ENCODE measurements around the gene RGCC.

The RGCC gene

GRCh38 chr13:41487222-41487621 lies 29.9 kb downstream of the RGCC start:
- TF ChIP-seq CTCF (IDR thresholded peaks at IDR 0.05; ENCODE audit: extremely low read depth, insufficient read depth, missing control alignments), result no peak
- no peak for DNase-seq (ENCODE audit: low spot score)
- in situ Hi-C loops (cut with MboI; ENCODE audit: low pct_unique_long_range_greater_than_20kb, low sequenced_read_pairs, unreplicated experiment), result no loop called here

GRCh38 chr13:41488124-41488523 lies 30.8 kb downstream of the RGCC start:
- no peak for TF ChIP-seq CTCF (IDR thresholded peaks at IDR 0.05; ENCODE audit: extremely low read depth, insufficient read depth, missing control alignments)
- in situ Hi-C loops (cut with MboI; ENCODE audit: low pct_unique_long_range_greater_than_20kb, low sequenced_read_pairs, unreplicated experiment), result no loop called here
- DNase-seq (ENCODE audit: low spot score), result no peak

GRCh38 chr13:41490371-41491015 lies 33.1 kb downstream of the RGCC start:
- in situ Hi-C loops (cut with MboI; ENCODE audit: low pct_unique_long_range_greater_than_20kb, low sequenced_read_pairs, unreplicated experiment), result no loop called here
- no peak for TF ChIP-seq CTCF (IDR thresholded peaks at IDR 0.05; ENCODE audit: extremely low read depth, insufficient read depth, missing control alignments)

GRCh38 chr13:41491436-41491835 lies 34.1 kb downstream of the RGCC start:
- in situ Hi-C loops (cut with MboI; ENCODE audit: low pct_unique_long_range_greater_than_20kb, low sequenced_read_pairs, unreplicated experiment), result no loop called here
- no peak for TF ChIP-seq CTCF (IDR thresholded peaks at IDR 0.05; ENCODE audit: extremely low read depth, insufficient read depth, missing control alignments)
- DNase-seq (ENCODE audit: low spot score), result no peak

More at GRCh38 chr13:41490371-41491015, 33.1 kb downstream of the RGCC start:
- DNase-seq (ENCODE audit: low spot score), result no peak

GRCh38 chr13:41492432-41493260 lies 35.3 kb downstream of the RGCC start:
- DNase-seq (ENCODE audit: low spot score), result no peak
- no peak for TF ChIP-seq CTCF (IDR thresholded peaks at IDR 0.05; ENCODE audit: extremely low read depth, insufficient read depth, missing control alignments)
- in situ Hi-C loops (cut with MboI; ENCODE audit: low pct_unique_long_range_greater_than_20kb, low sequenced_read_pairs, unreplicated experiment), result no loop called here

GRCh38 chr13:41494202-41494601 lies 36.9 kb downstream of the RGCC start:
- in situ Hi-C loops (cut with MboI; ENCODE audit: low pct_unique_long_range_greater_than_20kb, low sequenced_read_pairs, unreplicated experiment), result no loop called here
- no peak for DNase-seq (ENCODE audit: low spot score)
- TF ChIP-seq CTCF (IDR thresholded peaks at IDR 0.05; ENCODE audit: extremely low read depth, insufficient read depth, missing control alignments), result no peak

All from GM13977 (cell line).